Cardiac muscle cell (in vitro differentiated cells and primary cell): Measurements from ENCODE around the gene VWA5B1. TPM values are rescaled to one million over a fixed set of nuclear protein-coding genes. Genes with fewer than 3 reads are reported as not detected.

Source experiments
- DNase-seq, 2 donors: peaks; one replicate each; pipeline versions ENCODE4 v3.0.0 to v3.0.0-alpha.2; 2010 to 2017; ENCODE audit warnings: low read depth in 1 of 2, low spot score in 1 of 2
- H3K27ac ChIP-seq: fragments of 200-600 bp; sonication (generic); 2 replicates; pipeline ENCODE4 v1.5.1; 2016
- H3K27me3 ChIP-seq: fragments of 200-600 bp; sonication (generic); 2 replicates; pipeline ENCODE4 v1.6.0; 2016; ENCODE audit warnings: control low read depth
- H3K36me3 ChIP-seq: fragments of 200-600 bp; sonication (generic); 2 replicates; pipeline ENCODE4 v1.5.1; 2016; ENCODE audit warnings: control low read depth
- H3K4me1 ChIP-seq: fragments of 200-600 bp; sonication (generic); 2 replicates; pipeline ENCODE4 v1.8.1; 2017; ENCODE audit warnings: low read depth, mild to moderate bottlenecking, mixed run types
- H3K4me3 ChIP-seq: fragments of 200-600 bp; sonication (generic); 2 replicates; pipeline ENCODE4 v1.5.1; 2016; ENCODE audit warnings: mild to moderate bottlenecking
- H3K9me3 ChIP-seq: fragments of 200-600 bp; sonication (generic); 2 replicates; pipeline ENCODE4 v1.5.1; 2017; ENCODE audit warnings: low read depth, mild to moderate bottlenecking, control low read depth
- CTCF ChIP-seq: IDR thresholded peaks from 2 replicates; pipeline ENCODE4 v1.5.1; 2012; ENCODE audit warnings: low read depth, mild to moderate bottlenecking, low read length
- polyA plus RNA-seq: library from polyadenylated mRNA; unstranded; fragments of >200 nt; fragmentation: Nextera tagmentation; extraction: Ambion mirVana; gene quantifications from 2 replicates; pipeline ENCODE4 v1.2.1, GENCODE V29; 2016
- total RNA-seq: library from RNA; depleted of rRNA; stranded (reverse); fragments of >200 nt; gene quantifications from 2 replicates; pipeline ENCODE4 v1.2.3, GENCODE V29; 2016

VWA5B1 gene
- total and polyA plus RNA-seq, 2 experiments from 2014 or later = 0.27 to 0.37 TPM

- no peak for TF ChIP-seq CTCF
- Histone ChIP-seq H3K27me3 (peaks cover 95% of the 10 kb centered on the region), H3K4me3 (no peak overlapping the region), H3K4me1 (no peaks in the 10 kb centered on the region), H3K9me3 (no peaks in the 10 kb centered on the region), H3K27ac (no peak overlapping the region), H3K36me3 (no peaks in the 10 kb centered on the region)
- DNase-seq = no peak
These were observed 108.1 kb downstream of the VWA5B1 start for GRCh38 chr1:20398744-20399143.

- Histone ChIP-seq H3K9me3 (no peaks in the 10 kb centered on the region), H3K27me3 (peaks cover 96% of the 10 kb centered on the region), H3K36me3 (no peaks in the 10 kb centered on the region), H3K4me3 (no peak overlapping the region), H3K27ac (no peak overlapping the region), H3K4me1 (no peaks in the 10 kb centered on the region)
- no peak for DNase-seq
- no peak for TF ChIP-seq CTCF
These were observed 108.5 kb downstream of the VWA5B1 start for GRCh38 chr1:20399196-20399595.

- Histone ChIP-seq H3K27ac (no peak overlapping the region), H3K36me3 (no peaks in the 10 kb centered on the region), H3K27me3 (peaks cover 96% of the 10 kb centered on the region), H3K4me3 (no peak overlapping the region), H3K9me3 (no peaks in the 10 kb centered on the region), H3K4me1 (no peaks in the 10 kb centered on the region)
- no peak for DNase-seq
- TF ChIP-seq CTCF = no peak
These were observed 109.0 kb downstream of the VWA5B1 start for GRCh38 chr1:20399606-20400180.

- Histone ChIP-seq H3K27me3 (peaks cover 100% of the 10 kb centered on the region), H3K36me3 (no peaks in the 10 kb centered on the region)
- no peak for DNase-seq
These were observed 109.9 kb downstream of the VWA5B1 start for GRCh38 chr1:20400341-20401177.

GRCh38 chr1:20401405-20402010 lies 110.8 kb downstream of the VWA5B1 start:
- H3K27ac ChIP-seq = no peak overlapping the region
- no peak for DNase-seq
- H3K9me3 ChIP-seq = no peaks in the 10 kb centered on the region
- H3K36me3 ChIP-seq = no peaks in the 10 kb centered on the region
- H3K4me1 ChIP-seq = no peaks in the 10 kb centered on the region
- no peak overlapping the region for H3K4me3 ChIP-seq
- no peak for TF ChIP-seq CTCF
- H3K27me3 ChIP-seq = peaks cover 100% of the 10 kb centered on the region

More at GRCh38 chr1:20400341-20401177, 109.9 kb downstream of the VWA5B1 start:
- Histone ChIP-seq H3K27ac (no peak overlapping the region), H3K4me1 (no peaks in the 10 kb centered on the region), H3K9me3 (no peaks in the 10 kb centered on the region), H3K4me3 (no peak overlapping the region)
- TF ChIP-seq CTCF = no peak
